Mammary epithelial cell (primary cell): Measurements from ENCODE around the gene MACO1.

Source experiments
- EZH2 ChIP-seq: IDR thresholded peaks from 2 replicates; pipeline ENCODE4 v1.6.1; 2012; ENCODE audit warnings: low read length, inconsistent platforms, borderline replicate concordance
- TF ChIP-seq, protein P1 (sequence below), 2 donors: IDR thresholded peaks in 1 of 2; conservative IDR thresholded peaks in 1 of 2; 2 replicates each; pipeline ENCODE4 v1.5.1; 2011 to 2012; ENCODE audit warnings: inconsistent platforms in 2 of 2, low read length in 2 of 2, mild to moderate bottlenecking in 2 of 2, control low read depth in 1 of 2, low read depth in 1 of 2; ENCODE audit not compliant: insufficient read depth in 1 of 2; ENCODE audit errors: extremely low read depth in 1 of 2

DNA sequence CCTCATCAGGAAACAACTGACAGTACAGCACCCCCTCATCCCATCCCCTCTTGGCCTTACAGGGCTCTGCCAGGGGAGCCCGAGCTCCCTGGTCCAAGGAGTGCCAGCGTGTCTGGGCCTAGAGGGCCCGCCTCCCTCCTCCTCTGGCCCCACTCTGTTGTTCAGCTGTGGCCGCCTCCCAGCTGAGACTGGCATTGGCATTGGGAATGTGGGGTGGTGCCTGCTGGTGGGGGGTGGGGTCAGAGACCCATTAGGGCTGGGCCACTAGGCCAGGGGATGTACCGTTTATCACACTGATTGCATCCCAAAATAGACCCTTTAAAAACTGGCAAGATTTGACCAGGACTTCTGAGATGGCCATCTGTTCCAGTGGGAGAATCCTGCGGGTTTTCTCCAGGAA lies 114.1 kb downstream of the MACO1 start:
- TF ChIP-seq, protein P1, sequence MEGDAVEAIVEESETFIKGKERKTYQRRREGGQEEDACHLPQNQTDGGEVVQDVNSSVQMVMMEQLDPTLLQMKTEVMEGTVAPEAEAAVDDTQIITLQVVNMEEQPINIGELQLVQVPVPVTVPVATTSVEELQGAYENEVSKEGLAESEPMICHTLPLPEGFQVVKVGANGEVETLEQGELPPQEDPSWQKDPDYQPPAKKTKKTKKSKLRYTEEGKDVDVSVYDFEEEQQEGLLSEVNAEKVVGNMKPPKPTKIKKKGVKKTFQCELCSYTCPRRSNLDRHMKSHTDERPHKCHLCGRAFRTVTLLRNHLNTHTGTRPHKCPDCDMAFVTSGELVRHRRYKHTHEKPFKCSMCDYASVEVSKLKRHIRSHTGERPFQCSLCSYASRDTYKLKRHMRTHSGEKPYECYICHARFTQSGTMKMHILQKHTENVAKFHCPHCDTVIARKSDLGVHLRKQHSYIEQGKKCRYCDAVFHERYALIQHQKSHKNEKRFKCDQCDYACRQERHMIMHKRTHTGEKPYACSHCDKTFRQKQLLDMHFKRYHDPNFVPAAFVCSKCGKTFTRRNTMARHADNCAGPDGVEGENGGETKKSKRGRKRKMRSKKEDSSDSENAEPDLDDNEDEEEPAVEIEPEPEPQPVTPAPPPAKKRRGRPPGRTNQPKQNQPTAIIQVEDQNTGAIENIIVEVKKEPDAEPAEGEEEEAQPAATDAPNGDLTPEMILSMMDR (conservative IDR thresholded peaks at IDR 0.05 in 1 of 2, IDR thresholded peaks at IDR 0.05 in 1 of 2; ENCODE audit: extremely low read depth in 1 of 2, insufficient read depth in 1 of 2, low read depth in 1 of 2, low read length in 2 of 2), result no peak
- no peak for TF ChIP-seq EZH2
